Progenitor cell of endocrine pancreas (in vitro differentiated cells): ENCODE measurements around the gene KCNC4. TPM values are rescaled to one million over a fixed set of nuclear protein-coding genes. Genes with fewer than 3 reads are reported as not detected.

Experiments
- DNase-seq: peaks from one replicate; pipeline ENCODE4 v3.0.0; 2021; ENCODE audit warnings: low spot score; ENCODE audit not compliant: unreplicated experiment
- H3K27ac Mint-ChIP-seq: 2 replicates; pipeline ENCODE4 v1.8.0; 2021; ENCODE audit warnings: mild to moderate bottlenecking, moderate library complexity, mixed read lengths
- H3K27me3 Mint-ChIP-seq: 2 replicates; pipeline ENCODE4 v1.8.0; 2021; ENCODE audit warnings: mixed read lengths
- H3K36me3 Mint-ChIP-seq: 2 replicates; pipeline ENCODE4 v1.8.0; 2022; ENCODE audit warnings: mixed read lengths; ENCODE audit not compliant: insufficient read depth
- H3K4me1 Mint-ChIP-seq: 2 replicates; pipeline ENCODE4 v1.8.0; 2021; ENCODE audit warnings: low read depth, mixed read lengths
- H3K4me3 Mint-ChIP-seq: 2 replicates; pipeline ENCODE4 v1.8.0; 2021; ENCODE audit warnings: low read depth, mild to moderate bottlenecking, moderate library complexity, mixed read lengths
- H3K9me3 Mint-ChIP-seq: 2 replicates; pipeline ENCODE4 v1.8.0; 2021; ENCODE audit warnings: low read depth, mixed read lengths
- CTCF ChIP-seq: fragments of 200-600 bp; sonication (generic); IDR thresholded peaks from one replicate; pipeline ENCODE4 v1.5.0; 2021; ENCODE audit warnings: antibody characterized with exemption, mild to moderate bottlenecking; ENCODE audit not compliant: unreplicated experiment
- total RNA-seq: library from RNA; stranded (reverse); gene quantifications from 2 replicates; pipeline ENCODE4 v1.2.1, GENCODE V29; 2021

KCNC4 gene
- total RNA-seq, 1 donor from 2014 or later: 1.5 TPM

- no peak for DNase-seq
- TF ChIP-seq CTCF: no peak
- Mint-ChIP-seq H3K27me3 (peaks cover 62% of the 10 kb centered on the region), H3K36me3 (no peaks in the 10 kb centered on the region), H3K4me3 (no peak overlapping the region), H3K9me3 (no peaks in the 10 kb centered on the region), H3K27ac (no peak overlapping the region), H3K4me1 (no peaks in the 10 kb centered on the region)
Measured at GRCh38 chr1:110164725-110165350, 45.3 kb upstream of the KCNC4 start.

GRCh38 chr1:110165761-110166231, 44.3 kb upstream of the KCNC4 start:
- Mint-ChIP-seq H3K4me1 (no peaks in the 10 kb centered on the region), H3K9me3 (no peaks in the 10 kb centered on the region), H3K4me3 (no peak overlapping the region), H3K27ac (no peak overlapping the region), H3K36me3 (no peaks in the 10 kb centered on the region), H3K27me3 (peaks cover 57% of the 10 kb centered on the region)
- no peak for TF ChIP-seq CTCF
- DNase-seq: no peak

GRCh38 chr1:110166861-110167260, 43.3 kb upstream of the KCNC4 start:
- H3K4me1 Mint-ChIP-seq: no peaks in the 10 kb centered on the region
- no peak for DNase-seq
- peaks cover 61% of the 10 kb centered on the region for H3K27me3 Mint-ChIP-seq
- H3K36me3 Mint-ChIP-seq: no peaks in the 10 kb centered on the region
- H3K9me3 Mint-ChIP-seq: no peaks in the 10 kb centered on the region
- no peak overlapping the region for H3K4me3 Mint-ChIP-seq
- TF ChIP-seq CTCF: no peak
- H3K27ac Mint-ChIP-seq: no peak overlapping the region

GRCh38 chr1:110170766-110171733, 39.1 kb upstream of the KCNC4 start:
- DNase-seq: no peak
- Mint-ChIP-seq H3K27me3 (peaks cover 46% of the 10 kb centered on the region), H3K4me1 (no peaks in the 10 kb centered on the region), H3K4me3 (no peak overlapping the region), H3K36me3 (no peaks in the 10 kb centered on the region), H3K27ac (no peak overlapping the region), H3K9me3 (no peaks in the 10 kb centered on the region)
- no peak for TF ChIP-seq CTCF

GRCh38 chr1:110172001-110172400, 38.1 kb upstream of the KCNC4 start:
- no peaks in the 10 kb centered on the region for H3K4me1 Mint-ChIP-seq
- no peaks in the 10 kb centered on the region for H3K36me3 Mint-ChIP-seq
- no peak for TF ChIP-seq CTCF
- H3K9me3 Mint-ChIP-seq: no peaks in the 10 kb centered on the region
- H3K27ac Mint-ChIP-seq: no peak overlapping the region
- peaks cover 44% of the 10 kb centered on the region for H3K27me3 Mint-ChIP-seq
- no peak overlapping the region for H3K4me3 Mint-ChIP-seq
- no peak for DNase-seq
